ENCODE measurements around the gene NLRP1. TPM values are rescaled to one million over a fixed set of nuclear protein-coding genes. Genes with fewer than 3 reads are reported as not detected.

Gene NLRP1
- total and polyA plus RNA-seq, 9 of the 15 experiments (the other 6 are each of a cell fraction or from before 2014, with no cell fraction given), result 4.0 to 69.4 (median 27.7) TPM

GRCh38 chr17:5619088-5619740 lies 34.9 kb upstream of the NLRP1 start (continued):
- TF ChIP-seq PRDM10 (IDR thresholded peaks at IDR 0.05; ENCODE audit: partially characterized antibody) (no peak), DEAF1 (CRISPR knock-in tag; IDR thresholded peaks at IDR 0.05) (no peak), RBM15 (IDR thresholded peaks at IDR 0.05; ENCODE audit: insufficient read depth, low read length) (no peak), ZBTB9 (CRISPR knock-in tag; IDR thresholded peaks at IDR 0.05) (no peak), HOXB6 (CRISPR knock-in tag; IDR thresholded peaks at IDR 0.05; ENCODE audit: borderline replicate concordance) (no peak), THRB (CRISPR knock-in tag; conservative IDR thresholded peaks at IDR 0.05) (no peak), SP1 (CRISPR knock-in tag; IDR thresholded peaks at IDR 0.05) (no peak), PHF20 (IDR thresholded peaks at IDR 0.05; ENCODE audit: partially characterized antibody) (no peak), HBP1 (CRISPR knock-in tag; IDR thresholded peaks at IDR 0.05) (no peak), E2F1 (CRISPR knock-in tag; IDR thresholded peaks at IDR 0.05) (no peak), CCAR2 (IDR thresholded peaks at IDR 0.05; ENCODE audit: low read depth, low read length) (no peak), CSDE1 (IDR thresholded peaks at IDR 0.05) (0 out of 4 replicates have a peak, but pooled peaks of 1 of the 2 experiments have one; percentile 24), SNIP1 (IDR thresholded peaks at IDR 0.05; ENCODE audit: low read depth) (no peak), SNAPC5 (CRISPR knock-in tag; IDR thresholded peaks at IDR 0.05) (no peak), SRSF1 (IDR thresholded peaks at IDR 0.05; ENCODE audit: low read depth, low read length) (no peak), MED1 (CRISPR knock-in tag; IDR thresholded peaks at IDR 0.05; ENCODE audit: borderline replicate concordance) (no peak)

All from K562 (cell line).